GM19351 (cell line): Measurements from ENCODE around the gene SPATS2L.

Source experiments
- ATAC-seq: cut with Tn5 transposase; IDR thresholded peaks from one replicate; pipeline ENCODE4 v1.9.1; 2021; ENCODE audit warnings: mild to moderate bottlenecking, moderate library complexity; ENCODE audit not compliant: unreplicated experiment

The SPATS2L gene

DNA sequence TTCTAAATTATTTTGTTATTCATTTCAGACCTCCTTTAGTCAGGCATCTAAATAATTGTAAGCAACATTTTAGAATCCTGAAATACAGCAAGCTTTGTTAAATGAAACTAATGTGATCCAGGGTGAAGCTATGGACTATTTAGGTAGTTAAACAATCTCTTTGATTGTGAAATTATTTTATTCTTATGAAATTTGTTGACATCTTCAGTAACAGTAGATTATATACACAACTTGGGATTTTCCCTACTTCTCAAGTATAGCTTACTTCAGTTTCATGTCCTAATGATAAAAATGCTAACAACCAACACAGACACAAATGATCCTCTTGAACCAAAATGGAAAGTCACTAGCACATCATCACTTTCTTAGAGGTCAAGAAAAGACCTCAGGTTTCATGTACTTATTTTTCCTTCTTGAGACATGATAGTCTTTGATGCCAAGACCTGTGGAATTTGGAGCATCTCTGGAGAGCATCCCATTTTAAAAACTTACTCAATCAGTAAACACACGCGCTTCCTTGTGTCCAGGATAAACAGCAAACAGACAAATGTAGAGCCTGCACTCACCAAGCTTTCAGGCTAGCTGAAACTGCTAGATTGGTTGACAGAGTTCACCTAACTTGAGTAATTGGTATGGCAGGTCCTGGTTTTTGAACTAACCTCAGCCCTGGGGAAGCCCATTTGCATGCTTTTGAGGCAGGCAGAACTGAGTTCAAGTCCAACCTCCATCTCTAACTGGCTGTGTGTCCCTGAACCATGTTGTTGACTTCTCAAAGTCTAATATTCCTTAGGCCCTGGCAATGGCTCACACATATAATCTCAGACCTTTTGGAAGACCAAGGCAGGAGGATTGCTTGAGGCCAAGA lies 155.6 kb downstream of the SPATS2L start:
- ATAC-seq = no peak

DNA sequence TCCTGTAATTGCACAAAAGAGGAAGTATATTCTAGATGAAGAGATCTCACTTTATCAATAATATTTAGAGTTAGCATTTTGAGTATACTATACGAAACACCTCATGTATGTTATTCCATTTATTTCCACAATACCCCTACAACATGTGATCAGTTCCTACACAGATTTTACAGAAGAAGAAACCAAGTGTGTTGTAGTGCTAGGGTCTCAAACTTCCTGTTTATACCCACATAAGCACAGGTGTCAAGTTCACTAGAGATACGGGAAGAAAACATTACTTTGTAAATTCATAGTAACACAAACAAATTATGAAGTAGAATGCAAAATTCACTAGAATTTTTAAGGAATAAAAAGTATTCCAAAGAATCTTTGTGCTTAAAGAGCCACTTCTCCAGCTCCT lies 157.0 kb downstream of the SPATS2L start:
- ATAC-seq = no peak

DNA sequence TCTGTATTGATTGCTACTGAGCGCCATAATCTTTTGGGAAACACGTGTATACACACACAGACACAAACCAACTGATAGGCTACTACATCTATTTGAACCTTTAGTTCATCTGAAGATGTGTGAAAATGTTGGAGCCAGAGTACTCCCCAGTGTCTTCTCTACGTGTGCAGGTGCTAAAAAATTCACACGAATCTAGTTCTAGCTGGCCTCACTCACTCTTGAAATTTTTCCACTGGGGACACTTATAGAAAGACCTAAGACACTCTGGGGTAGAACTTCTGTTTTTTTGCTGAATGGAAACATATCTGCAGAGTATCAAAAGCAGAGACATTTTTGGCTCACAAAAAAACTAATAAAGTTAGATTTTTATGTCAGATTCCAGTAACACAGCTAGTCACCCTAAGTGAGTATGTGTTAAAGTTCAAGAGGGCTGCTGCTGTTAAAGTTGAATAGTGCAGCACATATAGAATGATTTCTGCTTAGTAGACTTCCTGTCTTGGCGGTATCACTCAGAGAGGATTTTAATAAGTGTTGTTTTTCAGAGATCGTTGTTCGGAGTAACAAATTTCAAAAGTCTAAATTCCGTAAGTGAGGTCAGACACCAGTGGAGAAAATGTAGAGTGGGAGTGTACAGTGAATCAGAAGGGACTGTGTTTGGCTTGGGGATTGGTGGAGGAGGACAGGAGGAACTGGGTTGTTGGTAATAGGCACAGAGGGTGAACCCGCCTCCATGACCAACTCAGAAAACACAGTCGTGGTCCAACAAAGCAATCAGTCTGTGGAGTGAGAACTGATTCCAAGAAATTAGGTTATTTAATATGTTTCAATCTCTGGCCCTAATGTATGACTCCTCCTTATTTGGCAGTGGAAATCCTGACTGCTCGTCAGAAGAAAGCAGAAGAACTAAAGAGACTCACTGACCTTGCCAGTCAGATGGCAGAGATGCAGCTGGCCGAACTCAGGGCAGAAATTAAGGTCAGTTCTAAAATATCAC lies 160.2 kb downstream of the SPATS2L start:
- no peak for ATAC-seq

DNA sequence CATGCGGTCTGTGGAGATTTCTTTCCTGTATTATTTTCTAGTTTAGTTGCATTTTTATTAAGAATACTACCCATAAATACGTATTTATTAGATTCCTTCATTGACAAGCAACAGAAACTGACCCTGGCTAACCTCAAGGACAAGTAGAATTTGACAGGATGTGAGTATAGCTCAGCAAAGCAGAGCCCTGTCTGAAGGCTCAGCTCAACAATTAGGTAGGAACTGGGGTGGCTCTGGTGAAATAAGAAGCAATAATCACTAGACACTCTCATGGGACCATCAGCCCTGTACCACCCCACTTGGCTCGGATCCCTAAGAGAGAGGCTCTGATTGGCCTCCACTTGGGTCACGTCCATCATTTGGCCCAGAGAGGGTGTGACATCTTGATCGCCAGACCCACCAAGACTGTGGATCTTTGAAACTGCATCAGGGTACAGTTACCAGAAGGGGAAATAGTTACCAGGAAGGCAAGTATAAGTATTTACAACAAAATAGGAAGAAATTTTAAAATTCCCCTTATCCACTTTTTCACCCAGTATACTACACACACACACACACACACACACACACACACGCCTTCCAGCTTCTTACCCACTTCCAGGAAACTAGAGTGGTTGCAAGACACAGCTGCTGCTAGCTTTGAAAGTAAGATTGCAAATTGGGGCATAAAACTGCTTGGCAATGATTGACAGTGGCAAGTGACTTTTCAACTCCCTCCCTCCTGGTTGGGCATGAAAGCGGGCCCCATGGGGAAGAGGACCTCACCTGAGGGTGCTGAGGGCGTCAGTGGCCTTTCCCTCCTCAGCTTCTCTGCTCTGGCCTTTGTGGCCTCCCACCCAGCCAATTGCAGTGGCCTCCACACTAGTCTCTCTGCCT lies 161.6 kb downstream of the SPATS2L start:
- no peak for ATAC-seq

DNA sequence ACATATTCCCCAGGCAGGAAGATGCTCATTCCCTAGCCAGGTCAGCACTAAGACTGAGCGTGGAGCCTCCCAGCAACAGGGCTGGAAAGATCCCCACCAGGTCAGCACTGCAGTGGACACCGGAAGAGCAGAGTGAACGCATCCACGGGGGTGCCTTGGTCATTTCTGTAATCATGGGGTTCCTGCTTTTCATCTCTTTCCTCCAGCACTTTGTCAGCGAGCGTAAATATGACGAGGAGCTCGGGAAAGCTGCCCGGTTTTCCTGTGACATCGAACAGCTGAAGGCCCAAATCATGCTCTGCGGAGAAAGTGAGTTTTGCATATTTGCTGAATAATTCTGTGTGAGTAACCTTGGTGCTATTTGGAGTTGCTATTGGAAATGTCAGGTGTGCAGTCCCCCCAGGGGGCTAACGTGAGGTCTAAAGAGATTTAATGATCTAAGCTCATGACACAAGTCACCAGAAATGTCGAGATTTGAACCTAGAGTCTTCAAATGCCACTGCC lies 163.3 kb downstream of the SPATS2L start:
- no peak for ATAC-seq

DNA sequence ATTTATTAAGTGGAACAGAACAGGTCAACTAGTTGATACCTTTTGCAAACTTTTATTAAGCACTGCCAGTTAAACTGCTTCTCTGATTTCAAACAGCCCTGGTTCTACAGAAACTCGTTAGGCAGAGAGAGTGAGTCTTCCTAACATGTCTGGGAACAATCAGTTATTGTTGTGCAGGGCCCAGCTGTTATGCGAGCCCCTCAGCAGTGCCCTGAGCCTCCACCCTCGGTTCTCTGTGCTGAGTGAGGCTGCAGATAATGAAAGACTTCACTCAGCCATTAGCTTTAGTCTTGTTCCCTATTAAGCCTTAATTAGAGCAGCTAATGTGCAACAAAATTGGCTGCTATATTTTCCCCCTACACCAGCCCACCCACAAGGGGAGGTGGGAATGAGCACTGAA lies 163.7 kb downstream of the SPATS2L start:
- no peak for ATAC-seq

DNA sequence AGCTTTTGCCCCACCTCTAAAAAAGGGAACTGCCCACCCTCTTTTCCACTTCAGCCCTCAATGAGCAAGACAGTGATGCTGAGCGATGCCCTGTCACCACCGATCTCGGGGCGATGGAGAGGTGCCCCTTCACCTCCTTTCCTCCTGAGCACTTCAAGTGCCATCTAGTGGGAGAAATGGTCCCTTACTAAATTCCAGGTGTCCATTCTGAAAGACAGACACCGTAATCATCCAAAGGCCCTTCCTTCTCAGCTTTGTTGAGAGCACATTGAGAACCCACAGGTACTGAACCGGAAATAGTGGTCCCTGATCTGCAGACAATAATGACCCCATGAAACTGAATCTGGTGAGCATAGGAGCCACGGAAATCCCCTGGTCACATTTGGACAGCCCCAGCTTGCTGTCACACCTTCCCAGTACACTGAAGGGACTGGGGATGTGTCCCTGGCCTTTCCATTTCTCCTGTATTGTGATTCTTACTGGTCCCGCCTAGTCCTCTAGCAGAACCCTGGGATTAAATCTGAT lies 164.9 kb downstream of the SPATS2L start:
- peak; percentile 82 for ATAC-seq

DNA sequence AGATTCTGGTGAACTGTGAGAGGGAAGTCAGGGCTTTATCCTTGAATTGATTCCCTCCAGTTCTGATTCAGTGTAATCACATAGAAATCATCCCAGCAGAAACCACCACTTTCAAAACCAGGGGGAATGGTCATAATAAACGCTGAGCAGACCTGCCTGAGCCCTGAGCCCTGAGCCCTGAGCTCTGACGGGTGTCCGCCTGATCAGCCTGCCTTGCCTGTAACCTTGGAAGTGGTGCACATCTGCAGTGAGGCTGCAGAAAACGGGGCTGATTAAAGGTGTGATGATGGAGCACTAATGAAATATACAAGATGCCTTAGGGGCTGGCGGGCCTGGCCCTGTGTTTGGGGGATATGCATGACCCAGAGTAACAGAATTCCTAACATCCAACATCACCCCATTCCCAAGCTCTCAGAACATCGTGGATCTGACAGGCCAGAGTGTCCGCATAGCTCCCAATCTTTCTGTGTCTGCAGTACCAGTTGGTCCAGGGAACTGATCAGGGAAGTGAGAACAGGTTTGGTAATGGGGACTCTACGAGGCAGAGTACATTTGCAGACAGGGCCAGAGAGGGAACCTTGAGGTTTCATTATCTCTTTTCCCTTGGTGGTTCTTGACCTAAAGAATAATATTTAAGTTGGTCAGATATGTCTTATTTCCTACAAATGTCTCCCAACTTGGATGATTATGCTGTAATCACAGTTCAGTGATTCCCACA lies 165.6 kb downstream of the SPATS2L start:
- peak; percentile 19 for ATAC-seq

DNA sequence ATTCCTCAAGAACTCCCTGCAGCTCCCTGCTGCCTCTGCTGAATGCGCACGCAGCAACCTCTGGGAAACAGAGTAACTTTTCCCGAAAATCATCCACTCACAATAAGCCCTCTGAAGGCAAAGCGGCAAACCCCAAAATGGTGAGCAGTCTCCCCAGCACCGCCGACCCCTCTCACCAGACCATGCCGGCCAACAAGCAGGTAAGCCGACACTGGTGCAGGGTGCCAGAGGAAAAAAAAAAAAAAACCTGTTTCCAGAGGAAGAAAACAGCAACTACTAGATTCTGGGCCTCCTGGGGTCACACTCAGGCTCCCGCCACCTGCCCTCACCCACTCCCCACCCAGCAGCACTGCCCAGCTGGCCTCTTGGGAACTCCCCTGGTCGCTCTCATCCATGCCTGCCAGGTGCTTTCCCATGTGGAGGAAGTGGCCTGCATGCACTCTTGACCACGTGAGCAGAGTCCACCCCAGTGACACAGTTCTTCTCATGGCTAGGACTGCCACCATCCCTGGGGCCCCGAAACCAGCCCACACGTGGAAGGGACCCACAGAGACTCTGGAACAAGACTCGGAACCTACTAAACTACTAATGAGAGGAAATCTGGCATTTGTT lies 166.5 kb downstream of the SPATS2L start:
- ATAC-seq = no peak

DNA sequence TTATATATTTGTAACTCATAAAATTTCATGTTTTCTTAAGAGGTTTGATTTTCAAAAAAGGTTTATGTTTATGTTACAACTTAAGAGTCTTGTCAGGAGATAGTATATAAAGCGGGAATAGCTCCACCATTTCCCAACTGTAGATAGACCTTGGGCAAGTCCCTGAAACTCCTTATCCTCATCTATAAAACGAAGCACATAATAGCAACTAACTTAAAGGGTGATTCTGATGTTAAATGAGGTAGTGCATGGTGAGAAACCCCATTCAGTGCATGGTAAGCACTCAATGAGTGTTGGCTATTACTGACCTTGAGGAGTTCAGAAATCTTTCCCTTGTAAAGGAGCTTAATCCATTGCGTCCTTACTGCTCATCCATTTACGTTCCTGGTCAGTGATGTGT lies 169.3 kb downstream of the SPATS2L start:
- no peak for ATAC-seq

DNA sequence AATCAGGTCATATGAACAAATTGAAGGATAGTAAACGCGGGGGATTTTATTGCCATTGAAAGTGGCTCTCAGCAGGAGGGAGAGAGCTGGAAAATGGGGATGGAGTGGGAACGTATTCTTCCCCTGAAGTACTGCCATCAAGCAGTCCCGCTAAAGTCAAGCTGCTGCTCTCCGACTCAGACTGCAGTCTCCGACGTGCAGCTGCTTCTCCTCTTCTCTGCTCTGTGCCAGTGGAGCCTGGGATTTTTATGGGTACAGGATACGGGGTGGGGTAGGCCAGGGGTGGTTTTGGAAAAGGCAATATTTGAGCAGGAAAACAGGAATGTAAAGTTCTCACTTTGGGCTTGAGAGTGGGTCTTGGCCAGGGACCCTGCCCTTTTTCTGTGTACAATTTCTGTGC lies 170.3 kb downstream of the SPATS2L start:
- no peak for ATAC-seq

DNA sequence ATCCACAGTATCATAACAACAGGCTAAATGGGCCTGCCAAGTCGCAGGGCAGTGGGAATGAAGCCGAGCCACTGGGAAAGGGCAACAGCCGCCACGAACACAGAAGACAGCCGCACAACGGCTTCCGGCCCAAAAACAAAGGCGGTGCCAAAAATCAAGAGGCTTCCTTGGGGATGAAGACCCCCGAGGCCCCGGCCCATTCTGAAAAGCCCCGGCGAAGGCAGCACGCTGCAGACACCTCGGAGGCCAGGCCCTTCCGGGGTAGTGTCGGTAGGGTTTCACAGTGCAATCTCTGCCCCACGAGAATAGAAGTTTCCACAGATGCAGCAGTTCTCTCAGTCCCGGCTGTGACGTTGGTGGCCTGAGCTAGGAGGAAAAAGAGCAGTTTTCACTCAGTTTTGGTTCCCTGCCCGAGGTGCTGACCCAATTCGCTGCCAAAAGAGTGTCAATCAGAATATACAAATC lies 171.2 kb downstream of the SPATS2L start:
- no peak for ATAC-seq

DNA sequence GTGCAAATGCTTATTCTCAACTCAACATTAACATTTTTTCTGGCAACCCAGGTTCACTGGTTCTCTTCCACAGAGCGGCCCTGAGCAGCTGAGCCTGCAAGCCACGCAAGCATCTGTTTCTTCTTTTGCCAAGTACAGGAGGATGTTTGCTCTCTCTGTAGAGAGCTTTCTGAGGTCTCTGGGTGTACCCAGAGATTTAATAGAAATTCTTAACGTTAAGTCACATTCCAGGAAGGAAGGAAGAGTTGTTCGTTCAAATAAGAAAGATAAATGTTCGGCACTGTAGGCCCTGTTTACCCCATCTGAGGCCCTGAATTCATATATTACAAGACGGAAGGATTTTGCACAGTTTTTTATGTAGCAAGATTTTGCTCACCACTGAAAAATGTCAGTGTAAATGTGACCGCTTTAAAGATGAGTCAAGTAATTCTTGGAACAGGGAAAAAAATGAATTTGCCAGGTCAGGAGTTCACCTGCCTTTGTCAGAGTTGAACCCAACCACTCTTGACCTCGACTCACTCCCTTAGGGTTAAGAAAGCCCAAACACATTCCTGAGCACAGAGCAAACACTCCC lies 173.3 kb downstream of the SPATS2L start:
- ATAC-seq = no peak

DNA sequence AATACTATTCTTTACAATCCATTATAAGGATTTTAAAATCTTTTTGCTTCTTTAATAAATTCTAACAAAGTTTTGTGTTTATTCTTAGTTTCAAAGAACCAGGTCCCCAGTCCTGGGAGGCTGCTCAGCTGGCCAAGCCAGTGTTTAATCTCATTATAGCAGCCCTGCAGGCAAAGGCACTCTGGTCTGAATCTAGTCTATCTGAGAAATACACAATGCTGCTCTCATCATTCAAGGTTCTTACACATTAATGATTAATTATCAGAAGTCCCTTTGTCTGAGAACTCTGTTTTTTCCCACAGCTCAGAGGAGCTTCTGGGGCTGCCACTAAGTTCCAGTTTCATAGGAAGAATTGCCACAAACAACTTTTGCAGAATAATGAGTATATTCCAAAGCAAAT lies 175.7 kb downstream of the SPATS2L start:
- ATAC-seq = no peak

DNA sequence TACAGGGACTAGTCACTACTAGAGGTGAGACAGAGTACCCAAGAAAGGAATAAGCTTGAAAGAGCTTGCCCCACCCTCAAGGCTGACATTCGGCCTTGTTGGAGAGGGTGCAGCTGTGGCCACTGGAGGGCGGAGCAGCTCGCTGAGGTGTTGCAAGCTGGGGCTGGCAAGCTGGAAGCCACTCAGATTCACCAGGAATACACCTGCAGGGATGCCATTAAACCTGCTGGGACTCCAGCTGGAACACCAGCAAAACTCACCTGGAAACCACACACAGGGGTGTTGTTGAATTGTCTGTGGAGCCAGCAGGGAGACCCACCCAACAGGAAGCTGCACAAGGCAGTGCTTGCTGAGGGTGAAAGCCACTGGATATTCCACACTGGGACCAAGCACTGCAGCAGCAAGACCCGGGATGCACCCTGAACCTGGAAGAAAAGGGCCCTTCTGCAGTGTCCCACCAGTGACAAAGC lies 177.3 kb downstream of the SPATS2L start:
- peak; percentile 70 for ATAC-seq

DNA sequence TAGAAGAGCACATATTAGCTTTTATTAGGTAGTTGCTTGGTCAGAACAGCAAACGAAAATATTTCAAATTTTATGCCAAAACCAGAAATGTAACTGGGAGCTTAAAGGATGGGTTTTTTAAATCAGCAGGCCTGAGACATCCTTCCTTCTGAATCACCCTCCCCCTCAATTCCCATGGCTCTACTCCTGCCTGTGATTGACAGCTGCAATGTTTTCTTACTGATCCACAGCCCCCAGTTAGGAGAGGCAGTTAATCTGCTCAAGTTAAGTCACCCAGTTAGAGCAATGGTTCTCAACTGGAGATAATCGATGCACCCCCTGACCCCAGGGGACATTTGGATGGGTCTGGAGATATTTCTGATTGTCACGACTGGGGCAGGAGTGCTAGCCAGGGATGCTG lies 178.4 kb downstream of the SPATS2L start:
- no peak for ATAC-seq

DNA sequence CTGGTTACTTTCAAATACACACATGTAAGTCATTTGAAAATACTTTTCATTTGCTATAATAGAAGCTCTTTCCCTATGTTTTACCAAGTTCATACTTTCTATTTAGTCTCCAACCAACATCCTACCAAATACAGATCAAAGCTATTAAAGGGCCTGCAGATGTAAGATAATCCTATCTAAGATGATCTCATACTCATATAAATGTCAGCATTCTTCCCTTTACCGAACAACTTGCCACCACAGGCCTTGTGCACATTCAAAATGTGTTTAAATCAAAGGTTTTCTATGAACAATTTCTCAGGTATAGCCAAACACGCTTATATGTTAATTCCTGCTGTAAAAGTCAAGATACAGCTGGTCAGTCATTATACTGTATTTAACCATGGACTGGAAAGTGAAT lies 180.0 kb downstream of the SPATS2L start:
- no peak for ATAC-seq

DNA sequence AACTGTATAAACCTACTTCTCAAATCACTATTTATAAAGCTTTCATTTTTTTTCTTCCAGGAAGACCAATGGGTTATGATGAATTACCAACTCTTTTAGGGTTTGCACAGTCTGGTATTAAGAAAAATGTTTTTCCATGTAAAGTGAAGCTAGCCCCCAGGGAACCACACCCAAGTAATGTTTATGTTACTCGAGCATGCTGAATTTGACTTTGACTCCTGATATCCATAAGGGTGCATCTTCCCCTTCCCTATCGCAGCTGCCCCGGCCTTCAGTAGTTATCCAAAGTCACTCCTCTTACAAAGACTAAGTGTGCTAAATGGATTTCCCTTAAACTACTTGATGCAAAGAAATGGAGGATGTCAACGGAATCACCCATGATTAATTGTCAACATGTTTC lies 181.7 kb downstream of the SPATS2L start:
- no peak for ATAC-seq

DNA sequence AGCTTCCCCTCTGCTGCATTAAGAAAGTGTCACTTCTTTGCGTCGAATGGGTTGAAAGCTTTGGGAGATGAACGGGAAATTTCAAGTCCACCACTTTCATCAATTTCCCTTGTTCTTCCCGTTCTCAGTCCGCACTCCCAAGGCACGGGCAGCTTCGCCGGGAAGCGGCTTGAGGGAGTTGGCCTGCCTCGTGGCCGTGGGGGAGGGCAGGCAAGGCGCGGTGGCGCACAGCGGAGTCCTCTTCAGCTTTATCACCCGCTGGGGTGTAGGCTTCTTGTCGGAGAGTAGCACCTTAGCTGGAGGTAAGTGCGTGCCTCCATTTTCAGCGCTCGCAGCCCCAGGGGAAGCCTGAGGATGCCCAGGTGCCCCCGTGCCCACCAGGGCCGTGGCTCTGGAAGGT lies 183.5 kb downstream of the SPATS2L start:
- ATAC-seq = no peak
